Transverse colon (tissue), 4 donors: Measurements from ENCODE around the gene PPP4R2. TPM values are rescaled to one million over a fixed set of nuclear protein-coding genes. Genes with fewer than 3 reads are reported as not detected.

Experiments used
- DNase-seq: peaks from one replicate; pipeline ENCODE4 v3.0.0-alpha.2; 2019
- H3K27ac ChIP-seq, 4 donors: fragments of 200-600 bp; sonication (generic); 2 replicates each; pipeline ENCODE4 v1.5.1; 2016 to 2018; ENCODE audit warnings: inconsistent platforms in 4 of 4
- H3K27me3 ChIP-seq: fragments of 200-600 bp; sonication (generic); 2 replicates; pipeline ENCODE4 v1.5.1; 2017; ENCODE audit warnings: inconsistent platforms
- H3K36me3 ChIP-seq, 4 donors: fragments of 200-600 bp; sonication (generic); 2 replicates each; pipeline ENCODE4 v1.5.1; 2017 to 2019; ENCODE audit warnings: inconsistent platforms in 4 of 4
- H3K4me1 ChIP-seq, 4 donors: fragments of 200-600 bp; sonication (generic); 2 replicates each; pipeline ENCODE4 v1.5.1; 2017 to 2020; ENCODE audit warnings: inconsistent platforms in 4 of 4
- H3K4me3 ChIP-seq, 4 donors: fragments of 200-600 bp; sonication (generic); 1 replicate in 1 of 4; 2 replicates in 3 of 4; pipeline versions ENCODE4 v1.5.1 to v1.6.1; 2017 to 2019; ENCODE audit warnings: inconsistent platforms in 4 of 4
- H3K9me3 ChIP-seq, 2 donors: fragments of 200-600 bp; sonication (generic); 2 replicates each; pipeline ENCODE4 v1.5.1; 2017 to 2019; ENCODE audit warnings: inconsistent platforms in 2 of 2
- EP300 ChIP-seq: sonication (generic); formaldehyde crosslinking; IDR thresholded peaks from one replicate; pipeline ENCODE4 v1.6.1; 2017; ENCODE audit warnings: antibody characterized with exemption, low read depth
- POLR2A ChIP-seq: fragments of 450-650 bp; IDR thresholded peaks from one replicate; pipeline ENCODE4 v1.6.1; 2016; ENCODE audit warnings: antibody characterized with exemption, mild to moderate bottlenecking, moderate library complexity
- POLR2AphosphoS5 ChIP-seq, 3 donors: sonication (generic); formaldehyde crosslinking; IDR thresholded peaks; one replicate each; pipeline ENCODE4 v1.6.1; 2016; ENCODE audit warnings: antibody characterized with exemption in 3 of 3
- WGBS, 2 donors: methylation state at CpG; one replicate each; pipeline ENCODE4 v1.1.5; 2018; ENCODE audit warnings: low coverage in 1 of 2; 5-methylcytosine and 5-hydroxymethylcytosine counted together
- in situ Hi-C, 4 donors: fragments of 200-750 bp; cut with MboI; loops; one replicate each; pipeline versions ENCODE4 v1.15.0 to v1.15.1; 2017; ENCODE audit warnings: low sequenced_read_pairs in 3 of 4, low pct_ligation_motif_present in 1 of 4, low pct_unique_long_range_greater_than_20kb in 1 of 4
- intact Hi-C: fragments of 100-400 bp; cut with DNase I; formaldehyde crosslinking; loops from one replicate; pipeline ENCODE4 v1.15.1; 2023; ENCODE audit warnings: low total_unique reads
- total RNA-seq, 4 donors: library from RNA; depleted of rRNA; stranded (reverse); fragments of >200 nt; gene quantifications; one replicate each; pipeline ENCODE4 v1.1.0, GENCODE V29; 2016
- TF ChIP-seq, protein P1 (sequence below), 5 experiments: fragments of 200-600 bp in 3 of 5; fragments of 450-650 bp in 2 of 5; sonication (generic) in 3 of 5; IDR thresholded peaks; 1 replicate in 2 of 5; 2 replicates in 3 of 5; pipeline ENCODE4 v1.5.1; 2016 to 2017; ENCODE audit warnings: antibody characterized with exemption in 5 of 5, inconsistent platforms in 3 of 5, mild to moderate bottlenecking in 2 of 5, moderate library complexity in 1 of 5

The PPP4R2 gene
- total RNA-seq, 4 donors from 2014 or later = 14.5 to 55.6 (median 36.9) TPM

DNA sequence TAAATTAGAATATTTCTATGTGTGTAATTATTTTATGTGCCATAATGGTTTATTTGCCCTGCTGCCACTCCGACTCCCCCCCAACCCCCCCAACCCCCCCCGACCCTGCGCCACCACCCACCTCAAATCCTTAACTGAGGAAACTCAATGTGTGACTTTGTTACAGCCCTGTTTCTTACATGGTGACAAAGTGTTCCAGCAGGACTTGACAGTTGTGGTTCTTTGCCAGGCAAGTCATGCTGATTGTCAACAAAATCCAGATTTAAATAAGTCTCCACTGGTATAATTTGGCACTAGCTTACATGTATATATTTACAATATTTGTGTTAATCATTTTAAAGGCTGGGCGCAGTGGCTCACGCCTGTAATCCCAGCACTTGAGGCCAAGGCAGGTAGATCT lies 72.6 kb downstream of the PPP4R2 start:
- no peaks in the 10 kb centered on the region for H3K27me3 ChIP-seq
- in situ Hi-C loops (loop anchor here in 3 of 4 donors (10.0 to 25.0 kb wide), 5 partner anchors 124 to 1357 kb away; partner anchors contain the start of gene SHQ1 (in 1 of the 3)), intact Hi-C loops (no loop called here)
- WGBS, 2 donors = 67 to 86% methylated on average over 1 to 5 of the region's 5 CpGs
- H3K4me3 ChIP-seq = no peak overlapping the region
- TF ChIP-seq, protein P1, sequence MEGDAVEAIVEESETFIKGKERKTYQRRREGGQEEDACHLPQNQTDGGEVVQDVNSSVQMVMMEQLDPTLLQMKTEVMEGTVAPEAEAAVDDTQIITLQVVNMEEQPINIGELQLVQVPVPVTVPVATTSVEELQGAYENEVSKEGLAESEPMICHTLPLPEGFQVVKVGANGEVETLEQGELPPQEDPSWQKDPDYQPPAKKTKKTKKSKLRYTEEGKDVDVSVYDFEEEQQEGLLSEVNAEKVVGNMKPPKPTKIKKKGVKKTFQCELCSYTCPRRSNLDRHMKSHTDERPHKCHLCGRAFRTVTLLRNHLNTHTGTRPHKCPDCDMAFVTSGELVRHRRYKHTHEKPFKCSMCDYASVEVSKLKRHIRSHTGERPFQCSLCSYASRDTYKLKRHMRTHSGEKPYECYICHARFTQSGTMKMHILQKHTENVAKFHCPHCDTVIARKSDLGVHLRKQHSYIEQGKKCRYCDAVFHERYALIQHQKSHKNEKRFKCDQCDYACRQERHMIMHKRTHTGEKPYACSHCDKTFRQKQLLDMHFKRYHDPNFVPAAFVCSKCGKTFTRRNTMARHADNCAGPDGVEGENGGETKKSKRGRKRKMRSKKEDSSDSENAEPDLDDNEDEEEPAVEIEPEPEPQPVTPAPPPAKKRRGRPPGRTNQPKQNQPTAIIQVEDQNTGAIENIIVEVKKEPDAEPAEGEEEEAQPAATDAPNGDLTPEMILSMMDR (IDR thresholded peaks at IDR 0.05) = no peak
- no peak for TF ChIP-seq EP300
- no peak for TF ChIP-seq POLR2AphosphoS5 (IDR thresholded peaks at IDR 0.05)
- TF ChIP-seq POLR2A = no peak
- peaks cover 0 to 15% (median 7%) of the 10 kb centered on the region in 4 donors for H3K36me3 ChIP-seq
- no peak for DNase-seq
- H3K4me1 ChIP-seq = peaks cover 0 to 8% (median 3%) of the 10 kb centered on the region in 4 donors
- no peak overlapping the region for H3K27ac ChIP-seq
- H3K9me3 ChIP-seq = no peaks in the 10 kb centered on the region

- Histone ChIP-seq H3K36me3 (peaks cover 0 to 10% (median 4%) of the 10 kb centered on the region in 4 donors), H3K27me3 (no peaks in the 10 kb centered on the region), H3K4me1 (peaks cover 0 to 5% (median 0%) of the 10 kb centered on the region in 4 donors), H3K9me3 (no peaks in the 10 kb centered on the region), H3K4me3 (no peak overlapping the region), H3K27ac (no peak overlapping the region)
- no peak for TF ChIP-seq EP300
- TF ChIP-seq, protein P1 (IDR thresholded peaks at IDR 0.05) = no peak
- no peak for TF ChIP-seq POLR2AphosphoS5 (IDR thresholded peaks at IDR 0.05)
- TF ChIP-seq POLR2A = no peak
- 86 to 88% methylated on average over 9 to 14 of the region's 14 CpGs for WGBS, 2 donors
- intact Hi-C loops (no loop called here), in situ Hi-C loops (loop anchor here (10.0 to 25.0 kb wide), 6 partner anchors 125 to 1358 kb away; partner anchors contain the start of gene SHQ1 (in 1 of the 4))
- no peak for DNase-seq
Observed at GRCh38 chr3:73069775-73070444, 73.3 kb downstream of the PPP4R2 start.

GRCh38 chr3:73070675-73071575 lies 74.3 kb downstream of the PPP4R2 start:
- in situ Hi-C loops = loop anchor here in 3 of 4 donors (10.0 to 25.0 kb wide), 4 partner anchors 134 to 1359 kb away; partner anchors contain the start of gene SHQ1 (in 1 of the 3)
- intact Hi-C loops = no loop called here
- H3K4me3 ChIP-seq = no peak overlapping the region
- H3K27ac ChIP-seq = no peak overlapping the region
- no peaks in the 10 kb centered on the region for H3K27me3 ChIP-seq
- TF ChIP-seq POLR2A (no peak), POLR2AphosphoS5 (IDR thresholded peaks at IDR 0.05) (no peak), EP300 (no peak)
- TF ChIP-seq, protein P1 (IDR thresholded peaks at IDR 0.05) = no peak
- 58 to 63% methylated on average over 5 to 6 of the region's 6 CpGs for WGBS, 2 donors
- no peaks in the 10 kb centered on the region for H3K9me3 ChIP-seq
- no peaks in the 10 kb centered on the region for H3K4me1 ChIP-seq
- no peak for DNase-seq
- H3K36me3 ChIP-seq = peaks cover 0 to 8% (median 2%) of the 10 kb centered on the region in 4 donors

- no peaks in the 10 kb centered on the region for H3K27me3 ChIP-seq
- 88% methylated on average over 1 of the region's 1 CpG; no CpG with 5 or more reads in 1 of the 2 donors for WGBS, 2 donors
- no peaks in the 10 kb centered on the region for H3K4me1 ChIP-seq
- no peak overlapping the region for H3K27ac ChIP-seq
- TF ChIP-seq POLR2AphosphoS5 (IDR thresholded peaks at IDR 0.05) = no peak
- TF ChIP-seq EP300 = no peak
- no peak for TF ChIP-seq POLR2A
- TF ChIP-seq, protein P1 (IDR thresholded peaks at IDR 0.05) = no peak
- intact Hi-C loops (no loop called here), in situ Hi-C loops (loop anchor here in 3 of 4 donors (10.0 to 25.0 kb wide), 4 partner anchors 135 to 1360 kb away; partner anchors contain the start of gene SHQ1 (in 1 of the 3))
- no peak overlapping the region for H3K4me3 ChIP-seq
- no peak for DNase-seq
- peaks cover 0 to 8% (median 1%) of the 10 kb centered on the region in 4 donors for H3K36me3 ChIP-seq
- H3K9me3 ChIP-seq = no peaks in the 10 kb centered on the region
Observed at GRCh38 chr3:73071952-73072351, 75.3 kb downstream of the PPP4R2 start.
